Measurements from ENCODE around the gene FAM184A.
"Not testable (repeated sequence)": the region's sequence is repeated elsewhere in the genome, so short reads cannot be mapped to it uniquely, and the experiment has no call there.

The FAM184A gene

GRCh38 chr6:119119062-119119461 lies 40.6 kb upstream of the FAM184A start:
- not testable (repeated sequence) for H3K9ac ChIP-seq (ENCODE audit: low read length in 2 of 2); H3K27ac ChIP-seq (ENCODE audit: low read length); H3K27me3 ChIP-seq (ENCODE audit: control insufficient read depth in 1 of 2, insufficient read depth in 2 of 2, low read length in 2 of 2); H3K4me1 ChIP-seq (ENCODE audit: control insufficient read depth, insufficient read depth, low read length); H3K36me3 ChIP-seq (ENCODE audit: control insufficient read depth in 2 of 2, insufficient read depth in 2 of 2, low read length in 2 of 2); H3K4me3 ChIP-seq (ENCODE audit: low read length in 2 of 2); H3K9me3 ChIP-seq (ENCODE audit: control insufficient read depth in 2 of 2, low read length in 2 of 2)

GRCh38 chr6:119116712-119117281 lies 38.3 kb upstream of the FAM184A start:
- Histone ChIP-seq H3K9ac (ENCODE audit: low read length in 2 of 2) (no peak overlapping the region), H3K4me3 (ENCODE audit: low read length in 2 of 2) (no peak overlapping the region), H3K27me3 (ENCODE audit: control insufficient read depth in 1 of 2, insufficient read depth in 2 of 2, low read length in 2 of 2) (no peaks in the 10 kb centered on the region), H3K27ac (ENCODE audit: low read length) (no peak overlapping the region), H3K36me3 (ENCODE audit: control insufficient read depth in 2 of 2, insufficient read depth in 2 of 2, low read length in 2 of 2) (no peaks in the 10 kb centered on the region), H3K4me1 (ENCODE audit: control insufficient read depth, insufficient read depth, low read length) (no peaks in the 10 kb centered on the region), H3K9me3 (ENCODE audit: control insufficient read depth in 2 of 2, low read length in 2 of 2) (no peaks in the 10 kb centered on the region)

- no peak overlapping the region for H3K27ac ChIP-seq (ENCODE audit: low read length)
- no peak overlapping the region for H3K9ac ChIP-seq (ENCODE audit: low read length in 2 of 2)
- no peak overlapping the region for H3K4me3 ChIP-seq (ENCODE audit: low read length in 2 of 2)
- no peaks in the 10 kb centered on the region for H3K36me3 ChIP-seq (ENCODE audit: control insufficient read depth in 2 of 2, insufficient read depth in 2 of 2, low read length in 2 of 2)
- no peaks in the 10 kb centered on the region for H3K4me1 ChIP-seq (ENCODE audit: control insufficient read depth, insufficient read depth, low read length)
- no peaks in the 10 kb centered on the region for H3K9me3 ChIP-seq (ENCODE audit: control insufficient read depth in 2 of 2, low read length in 2 of 2)
- no peaks in the 10 kb centered on the region for H3K27me3 ChIP-seq (ENCODE audit: control insufficient read depth in 1 of 2, insufficient read depth in 2 of 2, low read length in 2 of 2)
Observed at GRCh38 chr6:119113961-119114360, 35.5 kb upstream of the FAM184A start.

- Histone ChIP-seq H3K9me3 (ENCODE audit: control insufficient read depth in 2 of 2, low read length in 2 of 2) (no peaks in the 10 kb centered on the region), H3K27me3 (ENCODE audit: control insufficient read depth in 1 of 2, insufficient read depth in 2 of 2, low read length in 2 of 2) (no peaks in the 10 kb centered on the region), H3K4me3 (ENCODE audit: low read length in 2 of 2) (no peak overlapping the region), H3K27ac (ENCODE audit: low read length) (no peak overlapping the region), H3K9ac (ENCODE audit: low read length in 2 of 2) (no peak overlapping the region), H3K36me3 (ENCODE audit: control insufficient read depth in 2 of 2, insufficient read depth in 2 of 2, low read length in 2 of 2) (no peaks in the 10 kb centered on the region), H3K4me1 (ENCODE audit: control insufficient read depth, insufficient read depth, low read length) (no peaks in the 10 kb centered on the region)
Observed at GRCh38 chr6:119112812-119113530, 34.5 kb upstream of the FAM184A start.

GRCh38 chr6:119110601-119111548 lies 32.4 kb upstream of the FAM184A start:
- H3K9ac ChIP-seq (ENCODE audit: low read length in 2 of 2), result no peak overlapping the region
- H3K4me3 ChIP-seq (ENCODE audit: low read length in 2 of 2), result no peak overlapping the region
- H3K9me3 ChIP-seq (ENCODE audit: control insufficient read depth in 2 of 2, low read length in 2 of 2), result no peaks in the 10 kb centered on the region
- H3K4me1 ChIP-seq (ENCODE audit: control insufficient read depth, insufficient read depth, low read length), result no peaks in the 10 kb centered on the region
- H3K27ac ChIP-seq (ENCODE audit: low read length), result no peak overlapping the region
- H3K27me3 ChIP-seq (ENCODE audit: control insufficient read depth in 1 of 2, insufficient read depth in 2 of 2, low read length in 2 of 2), result no peaks in the 10 kb centered on the region
- H3K36me3 ChIP-seq (ENCODE audit: control insufficient read depth in 2 of 2, insufficient read depth in 2 of 2, low read length in 2 of 2), result no peaks in the 10 kb centered on the region

GRCh38 chr6:119109654-119110325 lies 31.3 kb upstream of the FAM184A start:
- H3K27me3 ChIP-seq (ENCODE audit: control insufficient read depth in 1 of 2, insufficient read depth in 2 of 2, low read length in 2 of 2), result no peaks in the 10 kb centered on the region
- no peak overlapping the region for H3K9ac ChIP-seq (ENCODE audit: low read length in 2 of 2)
- no peak overlapping the region for H3K27ac ChIP-seq (ENCODE audit: low read length)
- no peaks in the 10 kb centered on the region for H3K9me3 ChIP-seq (ENCODE audit: control insufficient read depth in 2 of 2, low read length in 2 of 2)
- H3K36me3 ChIP-seq (ENCODE audit: control insufficient read depth in 2 of 2, insufficient read depth in 2 of 2, low read length in 2 of 2), result no peaks in the 10 kb centered on the region
- no peaks in the 10 kb centered on the region for H3K4me1 ChIP-seq (ENCODE audit: control insufficient read depth, insufficient read depth, low read length)
- H3K4me3 ChIP-seq (ENCODE audit: low read length in 2 of 2), result no peak overlapping the region

- Histone ChIP-seq H3K9me3 (ENCODE audit: control insufficient read depth in 2 of 2, low read length in 2 of 2) (no peaks in the 10 kb centered on the region), H3K27ac (ENCODE audit: low read length) (no peak overlapping the region), H3K9ac (ENCODE audit: low read length in 2 of 2) (no peak overlapping the region), H3K36me3 (ENCODE audit: control insufficient read depth in 2 of 2, insufficient read depth in 2 of 2, low read length in 2 of 2) (no peaks in the 10 kb centered on the region), H3K4me3 (ENCODE audit: low read length in 2 of 2) (no peak overlapping the region), H3K27me3 (ENCODE audit: control insufficient read depth in 1 of 2, insufficient read depth in 2 of 2, low read length in 2 of 2) (no peaks in the 10 kb centered on the region), H3K4me1 (ENCODE audit: control insufficient read depth, insufficient read depth, low read length) (no peaks in the 10 kb centered on the region)
Observed at GRCh38 chr6:119108076-119108475, 29.6 kb upstream of the FAM184A start.

GRCh38 chr6:119105282-119105681 lies 26.8 kb upstream of the FAM184A start:
- Histone ChIP-seq H3K9me3 (ENCODE audit: control insufficient read depth in 2 of 2, low read length in 2 of 2) (no peaks in the 10 kb centered on the region), H3K4me1 (ENCODE audit: control insufficient read depth, insufficient read depth, low read length) (no peaks in the 10 kb centered on the region), H3K27ac (ENCODE audit: low read length) (no peak overlapping the region), H3K9ac (ENCODE audit: low read length in 2 of 2) (no peak overlapping the region), H3K36me3 (ENCODE audit: control insufficient read depth in 2 of 2, insufficient read depth in 2 of 2, low read length in 2 of 2) (no peaks in the 10 kb centered on the region), H3K27me3 (ENCODE audit: control insufficient read depth in 1 of 2, insufficient read depth in 2 of 2, low read length in 2 of 2) (no peaks in the 10 kb centered on the region), H3K4me3 (ENCODE audit: low read length in 2 of 2) (no peak overlapping the region)

GRCh38 chr6:119102901-119103300 lies 24.4 kb upstream of the FAM184A start:
- Histone ChIP-seq H3K27me3 (ENCODE audit: control insufficient read depth in 1 of 2, insufficient read depth in 2 of 2, low read length in 2 of 2) (no peaks in the 10 kb centered on the region), H3K9me3 (ENCODE audit: control insufficient read depth in 2 of 2, low read length in 2 of 2) (no peaks in the 10 kb centered on the region), H3K9ac (ENCODE audit: low read length in 2 of 2) (no peak overlapping the region), H3K4me3 (ENCODE audit: low read length in 2 of 2) (no peak overlapping the region), H3K27ac (ENCODE audit: low read length) (no peak overlapping the region), H3K4me1 (ENCODE audit: control insufficient read depth, insufficient read depth, low read length) (no peaks in the 10 kb centered on the region), H3K36me3 (ENCODE audit: control insufficient read depth in 2 of 2, insufficient read depth in 2 of 2, low read length in 2 of 2) (no peaks in the 10 kb centered on the region)

GRCh38 chr6:119100115-119100514 lies 21.7 kb upstream of the FAM184A start:
- Histone ChIP-seq H3K27me3 (ENCODE audit: control insufficient read depth in 1 of 2, insufficient read depth in 2 of 2, low read length in 2 of 2) (no peaks in the 10 kb centered on the region), H3K9me3 (ENCODE audit: control insufficient read depth in 2 of 2, low read length in 2 of 2) (no peaks in the 10 kb centered on the region)

More at GRCh38 chr6:119100115-119100514, 21.7 kb upstream of the FAM184A start:
- Histone ChIP-seq H3K4me1 (ENCODE audit: control insufficient read depth, insufficient read depth, low read length) (no peaks in the 10 kb centered on the region), H3K9ac (ENCODE audit: low read length in 2 of 2) (no peak overlapping the region), H3K36me3 (ENCODE audit: control insufficient read depth in 2 of 2, insufficient read depth in 2 of 2, low read length in 2 of 2) (no peaks in the 10 kb centered on the region), H3K4me3 (ENCODE audit: low read length in 2 of 2) (no peak overlapping the region), H3K27ac (ENCODE audit: low read length) (no peak overlapping the region)
